Measurements from ENCODE around the gene ELK1.

DNA sequence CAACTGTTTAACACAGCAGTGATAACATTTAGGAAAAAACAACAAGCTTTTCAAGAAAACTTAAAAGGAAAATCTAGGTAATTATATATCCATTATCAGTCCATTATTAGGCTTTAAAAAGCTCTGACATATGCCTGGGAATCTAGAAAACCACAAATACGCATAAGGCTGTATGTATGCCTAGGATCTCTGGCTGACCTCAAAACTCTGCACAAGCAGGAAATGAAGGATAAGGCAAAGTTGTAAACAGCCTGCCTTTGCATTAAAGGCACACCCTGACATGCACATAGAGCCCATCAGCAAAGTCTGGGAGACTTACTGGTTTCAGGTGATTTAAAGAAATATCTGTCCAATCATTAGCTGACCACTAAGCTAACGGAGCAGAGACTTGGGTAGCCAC is 54.1 kb downstream of the ELK1 start:
- TF ChIP-seq EZH2 (IDR thresholded peaks at IDR 0.05; ENCODE audit: borderline replicate concordance, low read length): no peak
- TF ChIP-seq, protein P1, sequence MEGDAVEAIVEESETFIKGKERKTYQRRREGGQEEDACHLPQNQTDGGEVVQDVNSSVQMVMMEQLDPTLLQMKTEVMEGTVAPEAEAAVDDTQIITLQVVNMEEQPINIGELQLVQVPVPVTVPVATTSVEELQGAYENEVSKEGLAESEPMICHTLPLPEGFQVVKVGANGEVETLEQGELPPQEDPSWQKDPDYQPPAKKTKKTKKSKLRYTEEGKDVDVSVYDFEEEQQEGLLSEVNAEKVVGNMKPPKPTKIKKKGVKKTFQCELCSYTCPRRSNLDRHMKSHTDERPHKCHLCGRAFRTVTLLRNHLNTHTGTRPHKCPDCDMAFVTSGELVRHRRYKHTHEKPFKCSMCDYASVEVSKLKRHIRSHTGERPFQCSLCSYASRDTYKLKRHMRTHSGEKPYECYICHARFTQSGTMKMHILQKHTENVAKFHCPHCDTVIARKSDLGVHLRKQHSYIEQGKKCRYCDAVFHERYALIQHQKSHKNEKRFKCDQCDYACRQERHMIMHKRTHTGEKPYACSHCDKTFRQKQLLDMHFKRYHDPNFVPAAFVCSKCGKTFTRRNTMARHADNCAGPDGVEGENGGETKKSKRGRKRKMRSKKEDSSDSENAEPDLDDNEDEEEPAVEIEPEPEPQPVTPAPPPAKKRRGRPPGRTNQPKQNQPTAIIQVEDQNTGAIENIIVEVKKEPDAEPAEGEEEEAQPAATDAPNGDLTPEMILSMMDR (IDR thresholded peaks at IDR 0.05; ENCODE audit: low read length): no peak

All from OCI-LY1 (cell line).